HG03521 (cell line): Measurements from ENCODE around the gene IFI35.

Experiments used
- ATAC-seq: cut with Tn5 transposase; IDR thresholded peaks from one replicate; pipeline ENCODE4 v1.9.1; 2021; ENCODE audit warnings: mild to moderate bottlenecking, moderate library complexity; ENCODE audit not compliant: unreplicated experiment

IFI35 gene

GRCh38 chr17:43020789-43021740 lies 14.5 kb downstream of the IFI35 start:
- ATAC-seq = no peak

- ATAC-seq = no peak
Measured at GRCh38 chr17:43021741-43022512, 15.3 kb downstream of the IFI35 start, which contains the start of gene VAT1. TSS of gene VAT1 (minus strand) at chr17:43022385. CDS start at chr17:43022322, 63 bp downstream.

GRCh38 chr17:43024407-43025289 lies 18.1 kb downstream of the IFI35 start, which contains the start of gene RND2:
TSS of gene RND2 (plus strand) at chr17:43025231. CDS start at chr17:43025348, 117 bp downstream.
- peak; percentile 32 for ATAC-seq

GRCh38 chr17:43025290-43025657 lies 18.7 kb downstream of the IFI35 start:
- no peak for ATAC-seq

- no peak for ATAC-seq
Measured at GRCh38 chr17:43025766-43026537, 19.4 kb downstream of the IFI35 start.

- ATAC-seq = no peak
Measured at GRCh38 chr17:43026595-43026994, 20.0 kb downstream of the IFI35 start.

DNA sequence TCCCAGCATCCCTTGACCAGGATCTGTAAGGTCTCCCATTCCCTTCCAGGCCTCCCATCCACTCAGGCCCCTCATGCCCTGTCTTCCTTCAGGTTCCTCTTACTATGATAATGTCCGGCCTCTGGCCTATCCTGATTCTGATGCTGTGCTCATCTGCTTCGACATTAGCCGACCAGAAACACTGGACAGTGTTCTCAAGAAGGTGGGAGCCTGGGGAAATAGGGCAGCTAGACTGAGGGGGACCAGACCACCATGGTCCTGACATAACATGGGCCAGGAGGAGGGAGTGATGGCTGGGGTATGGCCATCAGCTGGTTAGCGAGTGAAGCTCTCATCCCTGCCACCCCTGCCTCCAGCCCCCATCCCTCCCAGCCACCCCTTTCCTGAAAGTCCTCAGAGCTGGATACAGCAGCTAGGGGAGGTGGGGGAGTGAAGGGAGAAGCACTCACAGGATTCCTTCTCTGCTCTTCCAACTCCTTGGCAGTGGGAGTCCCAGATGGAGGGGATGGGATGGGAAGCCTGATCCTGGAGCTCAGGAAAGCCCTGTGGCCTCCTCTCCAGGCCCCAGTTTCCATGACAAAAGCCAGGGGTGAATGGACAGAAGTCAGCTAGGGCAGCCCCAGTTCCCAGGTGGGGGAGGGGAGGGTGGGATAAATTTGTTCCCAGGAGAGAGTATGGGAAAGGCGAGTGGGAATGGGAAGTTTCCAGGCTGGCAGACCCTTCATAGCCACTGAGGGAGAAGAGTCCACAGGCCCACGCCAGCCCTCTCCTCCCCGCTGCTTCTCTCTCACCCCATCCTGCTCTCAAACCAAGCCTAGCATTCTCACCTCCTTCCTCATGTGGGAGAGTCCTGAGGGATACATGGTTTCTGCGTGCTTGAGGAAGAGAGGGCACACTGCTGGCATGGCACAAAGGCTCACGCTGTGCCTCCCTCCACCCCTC lies 20.8 kb downstream of the IFI35 start:
- ATAC-seq = no peak

GRCh38 chr17:43028221-43028861 lies 21.8 kb downstream of the IFI35 start:
- no peak for ATAC-seq

DNA sequence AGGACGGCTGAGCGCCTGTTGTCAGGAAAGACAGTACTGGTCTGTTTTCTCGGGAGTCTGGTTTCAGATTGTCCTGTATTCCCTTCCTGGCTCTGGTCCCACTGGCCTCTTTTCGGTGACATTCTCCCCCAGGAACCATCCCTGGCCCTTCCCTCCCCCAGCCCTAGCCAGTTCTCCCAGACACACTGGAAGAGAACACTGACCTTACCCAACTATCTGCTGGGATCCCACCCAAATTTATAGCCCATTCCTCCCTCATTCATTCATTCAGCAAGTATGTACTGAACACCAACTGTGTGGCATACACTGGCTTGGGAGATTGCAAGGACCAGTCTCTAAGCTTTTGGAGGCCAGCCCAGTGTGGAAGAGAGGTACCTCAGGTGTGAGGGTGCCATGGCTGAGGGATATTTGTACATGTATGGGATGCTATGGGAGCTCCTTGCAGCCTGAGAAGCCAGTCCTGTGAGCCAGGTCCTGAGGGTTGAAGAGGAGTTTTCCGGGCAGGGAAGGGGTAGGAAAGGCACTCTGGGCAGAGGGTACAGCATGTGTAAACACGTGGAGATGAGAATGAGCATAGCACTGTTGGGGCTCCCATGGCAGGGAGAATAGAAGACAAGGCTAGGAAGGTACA lies 23.7 kb downstream of the IFI35 start:
- no peak for ATAC-seq

- no peak for ATAC-seq
Measured at GRCh38 chr17:43031666-43032065, 25.1 kb downstream of the IFI35 start.

DNA sequence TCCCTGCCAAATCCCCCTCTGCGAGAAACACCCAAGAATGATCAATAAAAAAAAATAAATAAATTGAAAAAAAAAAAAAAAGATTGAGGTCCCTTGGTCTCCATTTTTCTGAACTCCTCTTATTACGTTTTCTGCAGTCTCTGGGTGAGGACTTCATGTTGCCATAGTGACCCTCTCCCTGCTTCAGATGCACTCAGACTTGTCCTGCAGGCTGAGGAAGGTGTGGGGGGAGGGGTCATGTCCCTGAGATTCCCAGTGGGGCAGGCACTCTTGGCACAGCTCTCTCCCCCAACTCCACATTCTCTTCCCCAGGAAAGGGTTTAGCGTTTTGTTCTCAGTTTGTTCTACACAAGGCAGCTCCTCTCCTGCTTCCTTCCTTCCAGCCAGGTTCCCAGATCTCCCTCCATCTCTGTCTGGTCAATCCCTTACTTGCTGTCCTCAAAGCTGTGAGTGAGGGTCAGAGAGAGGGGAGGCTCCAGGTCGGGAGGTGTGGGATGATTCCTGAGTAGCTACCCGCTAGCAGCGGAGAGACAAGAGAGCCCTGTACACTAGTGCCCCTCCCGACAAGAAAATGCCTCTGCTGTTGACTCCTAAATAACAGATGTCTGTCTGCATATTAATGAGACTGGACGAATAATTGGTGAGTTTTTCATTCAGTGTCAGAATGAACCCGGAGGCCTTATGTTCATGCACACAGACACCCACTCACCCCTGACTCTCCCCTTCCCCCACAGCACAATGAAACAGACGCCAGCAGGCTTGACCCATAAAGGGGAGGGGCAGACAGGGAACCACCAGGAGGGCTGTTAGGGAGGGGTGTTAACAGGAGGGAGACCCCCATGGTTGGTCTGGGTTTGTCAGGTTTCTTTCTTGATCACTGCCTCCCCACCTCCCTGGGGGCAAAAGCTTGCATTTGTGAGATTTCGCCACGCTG lies 27.6 kb downstream of the IFI35 start:
- no peak for ATAC-seq

DNA sequence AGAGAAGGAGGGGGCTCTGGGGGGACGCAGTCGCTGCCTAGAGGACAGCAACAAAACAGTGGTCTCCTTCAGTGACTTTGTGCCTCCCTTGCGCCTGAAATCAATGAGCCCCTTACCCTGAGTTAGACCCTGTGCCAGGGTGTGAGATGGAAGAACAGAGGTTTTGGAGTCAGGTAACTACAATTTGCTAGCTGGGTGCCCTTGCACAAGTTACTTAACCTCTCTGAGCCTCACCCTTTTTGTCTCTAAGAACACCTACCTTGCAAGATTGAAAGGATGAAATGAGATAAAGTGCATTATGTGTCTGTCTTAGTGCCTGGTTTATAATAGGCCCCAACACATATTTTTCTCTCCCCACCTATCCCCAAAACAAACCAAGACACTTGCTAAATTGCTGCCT lies 28.3 kb downstream of the IFI35 start:
- ATAC-seq = no peak

- ATAC-seq = no peak
Measured at GRCh38 chr17:43039646-43040045, 33.1 kb downstream of the IFI35 start.

GRCh38 chr17:43040655-43041054 lies 34.1 kb downstream of the IFI35 start:
- ATAC-seq = no peak

DNA sequence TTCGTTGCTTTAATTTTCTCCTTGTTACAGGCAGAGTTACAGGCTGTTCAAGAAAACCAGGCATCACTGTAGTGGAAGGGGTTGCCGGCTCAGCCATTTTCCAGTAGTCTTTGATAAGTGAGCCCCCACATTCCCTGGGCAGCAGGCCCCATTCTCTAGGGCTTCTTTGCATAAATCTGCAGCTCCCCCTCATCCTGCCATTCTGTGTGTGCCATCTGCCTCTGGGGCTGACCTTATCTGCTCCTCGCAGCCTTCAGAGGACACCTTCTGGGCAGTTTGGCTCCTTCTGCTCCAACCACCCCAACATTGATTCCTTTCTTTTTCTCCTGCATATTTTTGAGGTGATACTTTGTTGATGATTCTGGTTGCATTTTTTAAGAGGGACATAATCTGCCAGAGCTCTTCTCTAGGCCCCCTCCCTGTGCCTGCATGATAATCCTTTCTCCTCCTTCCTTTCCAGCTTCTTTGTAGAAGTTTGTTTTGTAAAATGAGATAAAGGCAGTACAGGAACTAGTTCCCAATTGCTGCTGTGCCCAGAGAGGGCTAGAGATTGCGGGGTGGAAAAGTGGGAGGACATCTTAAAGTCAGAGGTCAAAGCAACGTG lies 35.5 kb downstream of the IFI35 start:
- ATAC-seq = no peak

DNA sequence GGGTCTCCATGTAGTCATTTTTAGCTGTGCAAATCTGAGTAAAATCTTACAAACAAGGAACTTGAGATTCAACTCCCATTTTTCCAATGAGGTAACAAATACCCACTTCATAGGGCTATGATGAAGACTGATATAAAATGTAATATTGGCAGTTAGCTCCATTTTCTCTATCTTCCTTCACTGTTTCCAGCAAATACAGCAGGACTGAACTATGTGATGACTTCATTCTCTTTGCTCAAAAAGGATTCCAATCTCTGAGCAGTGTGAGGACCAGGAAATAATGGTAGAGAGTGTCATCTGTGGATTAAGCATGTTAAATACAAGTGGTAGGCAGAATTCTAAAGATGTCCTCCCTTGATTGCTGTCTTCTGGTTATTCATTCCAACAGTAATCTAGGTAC lies 36.7 kb downstream of the IFI35 start:
- no peak for ATAC-seq
